ENCODE measurements around the gene CEP120.

DNA sequence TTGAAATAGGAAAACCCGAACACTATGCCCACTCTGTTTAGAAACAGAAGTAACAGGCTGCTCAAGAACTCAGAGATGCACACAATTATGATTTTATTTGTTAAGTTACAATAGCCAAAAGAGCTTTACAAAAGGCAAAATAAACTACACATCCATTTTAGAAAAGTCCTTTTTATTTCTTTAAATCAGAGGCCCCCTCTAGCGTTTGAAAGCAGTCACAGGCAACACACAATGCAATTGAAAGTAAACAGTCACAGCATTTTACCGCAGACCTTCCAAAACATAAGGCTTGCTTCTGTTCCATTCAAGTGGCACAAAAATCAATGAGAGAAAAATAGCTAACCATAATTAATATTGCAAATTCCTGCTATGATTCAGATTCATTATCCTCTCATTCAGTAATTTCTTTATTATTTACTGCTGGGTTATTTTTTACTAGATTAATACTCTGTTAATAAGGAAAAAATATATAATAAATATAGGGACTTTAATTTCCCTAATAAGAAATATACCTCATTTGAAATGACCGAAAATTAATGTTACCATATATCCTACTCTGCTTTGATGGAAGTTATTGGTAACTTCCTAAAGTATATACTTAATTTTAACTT lies 78.3 kb downstream of the CEP120 start:
- TF ChIP-seq POLR2A (IDR thresholded peaks at IDR 0.05) (no peak), EP300 (IDR thresholded peaks at IDR 0.05) (no peak)
- TF ChIP-seq, protein P1, sequence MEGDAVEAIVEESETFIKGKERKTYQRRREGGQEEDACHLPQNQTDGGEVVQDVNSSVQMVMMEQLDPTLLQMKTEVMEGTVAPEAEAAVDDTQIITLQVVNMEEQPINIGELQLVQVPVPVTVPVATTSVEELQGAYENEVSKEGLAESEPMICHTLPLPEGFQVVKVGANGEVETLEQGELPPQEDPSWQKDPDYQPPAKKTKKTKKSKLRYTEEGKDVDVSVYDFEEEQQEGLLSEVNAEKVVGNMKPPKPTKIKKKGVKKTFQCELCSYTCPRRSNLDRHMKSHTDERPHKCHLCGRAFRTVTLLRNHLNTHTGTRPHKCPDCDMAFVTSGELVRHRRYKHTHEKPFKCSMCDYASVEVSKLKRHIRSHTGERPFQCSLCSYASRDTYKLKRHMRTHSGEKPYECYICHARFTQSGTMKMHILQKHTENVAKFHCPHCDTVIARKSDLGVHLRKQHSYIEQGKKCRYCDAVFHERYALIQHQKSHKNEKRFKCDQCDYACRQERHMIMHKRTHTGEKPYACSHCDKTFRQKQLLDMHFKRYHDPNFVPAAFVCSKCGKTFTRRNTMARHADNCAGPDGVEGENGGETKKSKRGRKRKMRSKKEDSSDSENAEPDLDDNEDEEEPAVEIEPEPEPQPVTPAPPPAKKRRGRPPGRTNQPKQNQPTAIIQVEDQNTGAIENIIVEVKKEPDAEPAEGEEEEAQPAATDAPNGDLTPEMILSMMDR (IDR thresholded peaks at IDR 0.05): peak in 5 of 7 experiments; percentile 34 to 61 (median 43)
